ENCODE measurements around the gene NAB2.

NAB2 gene

GRCh38 chr12:57133013-57133569, 44.2 kb downstream of the NAB2 start:
- no peak for DNase-seq (ENCODE audit: low read depth)

GRCh38 chr12:57133916-57134315, 45.0 kb downstream of the NAB2 start:
- DNase-seq (ENCODE audit: low read depth), result no peak

DNA sequence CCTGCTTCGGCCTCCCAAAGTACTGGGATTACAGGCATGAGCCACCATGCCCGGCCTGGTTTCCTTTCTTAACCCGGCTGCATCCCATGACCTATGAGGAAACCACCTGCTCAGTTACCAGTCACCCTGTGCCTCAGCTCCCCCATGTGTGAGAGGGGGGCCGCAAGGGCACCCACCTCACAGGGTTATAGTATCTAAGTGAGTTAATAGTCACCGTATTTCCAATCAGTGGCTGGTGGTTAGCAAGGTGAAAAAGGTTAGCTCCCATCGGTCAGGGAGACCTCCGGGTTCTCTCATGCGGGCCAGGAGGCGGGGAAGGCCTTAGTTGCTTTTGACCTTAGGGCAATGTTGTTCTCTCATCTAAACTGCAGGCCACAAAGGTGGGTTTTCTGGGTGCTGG, 46.0 kb downstream of the NAB2 start:
- no peak for DNase-seq (ENCODE audit: low read depth)

GRCh38 chr12:57135527-57136326, 46.8 kb downstream of the NAB2 start:
- no peak for DNase-seq (ENCODE audit: low read depth)

- DNase-seq (ENCODE audit: low read depth), result no peak
Measured at GRCh38 chr12:57138526-57139272, 49.8 kb downstream of the NAB2 start.

DNA sequence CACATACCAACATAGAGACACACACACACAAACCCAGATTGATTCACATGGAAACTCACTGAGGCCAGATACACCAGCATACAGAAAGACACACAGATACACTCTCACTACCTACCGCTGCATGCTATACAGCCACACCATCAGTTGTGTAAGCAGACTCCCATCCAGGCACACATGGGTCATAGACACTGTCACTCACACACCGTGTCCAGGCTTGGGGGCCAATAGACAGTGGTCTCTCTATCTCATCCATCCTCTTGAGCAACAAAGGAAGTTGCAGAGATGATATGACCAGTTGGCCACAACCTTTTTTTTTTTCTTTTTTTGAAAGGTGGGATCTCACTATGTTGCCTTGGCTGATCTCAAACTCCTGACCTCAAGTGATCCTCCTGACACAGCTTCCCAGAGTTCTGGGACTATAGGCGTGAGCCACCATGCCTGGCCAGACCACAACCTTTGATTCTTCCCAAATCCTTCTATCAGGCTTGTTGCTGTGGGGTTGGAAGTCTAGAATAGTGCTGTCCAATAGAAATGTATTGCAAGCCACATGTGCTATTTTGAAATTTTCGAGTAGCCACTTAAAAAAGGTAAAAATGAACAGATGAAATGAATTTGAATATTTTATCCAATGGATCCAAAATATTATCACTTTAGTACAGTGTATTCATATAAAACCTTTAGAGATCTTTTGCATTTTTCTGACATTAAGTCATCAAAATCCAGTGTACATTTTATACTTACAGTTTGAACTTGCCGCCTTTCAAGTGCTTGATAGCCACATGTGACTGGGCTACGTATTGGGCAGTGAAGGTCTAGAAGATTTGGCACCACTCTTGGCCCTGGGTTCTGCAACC, 51.1 kb downstream of the NAB2 start:
- DNase-seq (ENCODE audit: low read depth), result no peak

DNA sequence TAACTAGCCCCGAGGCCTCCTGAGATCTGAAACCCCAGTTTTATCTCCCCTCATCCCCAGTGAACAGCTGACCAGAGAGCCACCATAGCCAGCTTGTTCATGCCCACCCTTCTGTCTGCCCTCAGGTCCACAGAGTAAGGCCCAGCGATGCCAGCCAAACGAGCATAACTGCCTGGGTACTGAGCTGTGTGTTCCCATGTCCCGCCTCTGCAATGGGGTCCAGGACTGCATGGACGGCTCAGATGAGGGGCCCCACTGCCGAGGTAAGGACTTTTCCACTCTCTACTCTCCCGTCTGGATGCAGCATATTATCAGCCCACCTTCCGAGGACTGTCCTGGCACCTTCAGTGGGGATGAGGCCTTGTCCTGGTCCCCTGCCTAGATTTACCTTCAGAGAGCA, 52.3 kb downstream of the NAB2 start:
- no peak for DNase-seq (ENCODE audit: low read depth)

GRCh38 chr12:57142121-57142520, 53.2 kb downstream of the NAB2 start:
- no peak for DNase-seq (ENCODE audit: low read depth)

- DNase-seq (ENCODE audit: low read depth), result no peak
Measured at GRCh38 chr12:57142727-57143126, 53.8 kb downstream of the NAB2 start.

DNA sequence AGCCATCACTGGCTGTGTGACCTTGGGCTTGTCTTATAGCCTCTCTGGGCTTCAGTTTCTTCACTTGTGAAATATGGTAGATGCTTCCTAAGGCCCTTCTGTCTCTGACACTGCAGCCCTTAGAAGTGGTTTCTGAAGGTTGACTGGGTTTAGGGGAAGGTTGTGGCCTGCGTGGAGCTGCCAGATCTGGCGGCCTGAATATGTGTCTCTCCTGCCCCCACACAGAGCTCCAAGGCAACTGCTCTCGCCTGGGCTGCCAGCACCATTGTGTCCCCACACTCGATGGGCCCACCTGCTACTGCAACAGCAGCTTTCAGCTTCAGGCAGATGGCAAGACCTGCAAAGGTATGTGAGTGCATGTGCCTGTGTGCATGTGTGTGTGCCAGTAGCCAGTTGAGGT, 54.5 kb downstream of the NAB2 start:
- DNase-seq (ENCODE audit: low read depth), result no peak
